T-helper 1 cell treated with Interleukin-12 subunit alpha and Interleukin-12 subunit beta and Interleukin-4 antibody, amounts not matched to agents 30 ng/mL and 1 ng/mL, for 36 hours (primary cell): ENCODE measurements around the gene FRMD4B. TPM values are rescaled to one million over a fixed set of nuclear protein-coding genes. Genes with fewer than 3 reads are reported as not detected.

Experiments used
- intact Hi-C: fragments of 100-400 bp; cut with micrococcal nuclease; formaldehyde crosslinking; loops from one replicate; pipeline ENCODE4 v1.15.1; 2024
- total RNA-seq: library from RNA; stranded (reverse); gene quantifications from 2 replicates; pipeline ENCODE4 v1.2.3, GENCODE V29; 2022

Gene FRMD4B
- total RNA-seq, 1 donor from 2014 or later: 49.0 TPM

DNA sequence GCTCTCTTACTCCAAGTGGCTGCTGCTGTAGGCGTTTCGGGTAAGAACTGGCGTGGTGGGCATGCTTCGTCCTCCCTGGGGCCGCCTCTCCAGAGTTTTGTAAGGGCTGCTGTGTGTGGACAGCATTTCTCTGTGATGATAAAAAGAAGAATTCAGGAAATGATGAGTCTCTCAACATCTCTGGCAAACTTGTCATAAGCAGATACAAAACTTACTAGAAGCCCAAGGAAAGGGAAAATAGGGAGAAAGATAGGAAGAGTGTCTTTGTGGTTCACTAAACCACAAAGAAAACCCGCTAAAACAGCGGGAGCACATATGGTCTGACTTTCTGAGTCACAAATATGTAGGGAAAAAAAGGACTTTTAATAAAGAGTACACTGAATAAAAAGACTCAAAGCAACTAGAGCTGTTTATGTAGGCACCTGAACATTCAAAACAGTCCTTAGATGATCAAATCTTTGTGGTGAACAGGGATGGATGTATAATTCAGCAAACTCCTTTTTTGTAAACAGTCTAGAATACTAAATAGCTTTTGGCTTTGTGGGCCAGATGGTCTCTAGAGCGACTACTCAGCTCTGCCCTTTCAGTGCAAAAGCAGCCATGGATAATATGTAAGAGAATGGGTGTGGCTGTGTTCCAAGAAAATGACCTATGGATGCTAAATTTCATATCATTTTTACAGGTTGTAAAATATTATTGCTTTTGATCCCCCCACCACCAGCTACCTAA lies 203.1 kb downstream of the FRMD4B start:
- intact Hi-C loops: no loop called here

DNA sequence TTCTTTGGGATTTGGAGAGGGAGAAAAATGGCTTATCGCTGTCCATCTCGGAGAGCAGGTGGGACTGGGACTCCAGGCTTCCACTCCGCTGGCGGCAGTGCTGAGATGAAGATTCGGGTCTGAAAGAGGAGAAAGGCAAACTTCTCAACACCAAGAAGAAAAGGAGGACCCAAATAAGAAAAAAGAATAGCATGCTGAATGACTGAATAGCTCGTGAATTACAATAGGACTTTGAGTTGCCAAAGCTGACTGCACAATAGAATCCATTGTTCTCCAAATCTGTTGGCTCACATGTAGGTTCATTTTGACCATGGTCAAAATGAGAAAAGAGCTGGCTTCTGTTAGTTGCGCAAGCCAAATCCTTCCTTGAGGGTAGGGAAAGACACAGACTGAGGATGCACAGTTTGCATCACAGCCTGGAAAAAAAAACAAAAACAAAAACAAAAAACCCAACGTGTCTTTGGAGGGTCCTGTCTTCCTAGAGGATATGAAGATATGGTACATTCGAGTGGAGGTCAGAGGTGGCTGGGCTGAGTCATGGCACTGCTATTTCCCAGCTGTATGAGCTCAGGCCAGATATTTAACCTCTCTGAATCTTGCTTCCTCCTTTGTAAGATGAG lies 204.2 kb downstream of the FRMD4B start:
- intact Hi-C loops: no loop called here

GRCh38 chr3:69180869-69181591 lies 204.9 kb downstream of the FRMD4B start:
- intact Hi-C loops: no loop called here

GRCh38 chr3:69179740-69180372 lies 206.0 kb downstream of the FRMD4B start:
- intact Hi-C loops: loop anchor here (2.0 to 5.0 kb wide), 2 partner anchors 19 to 138 kb away; no protein-coding TSS in a partner anchor

DNA sequence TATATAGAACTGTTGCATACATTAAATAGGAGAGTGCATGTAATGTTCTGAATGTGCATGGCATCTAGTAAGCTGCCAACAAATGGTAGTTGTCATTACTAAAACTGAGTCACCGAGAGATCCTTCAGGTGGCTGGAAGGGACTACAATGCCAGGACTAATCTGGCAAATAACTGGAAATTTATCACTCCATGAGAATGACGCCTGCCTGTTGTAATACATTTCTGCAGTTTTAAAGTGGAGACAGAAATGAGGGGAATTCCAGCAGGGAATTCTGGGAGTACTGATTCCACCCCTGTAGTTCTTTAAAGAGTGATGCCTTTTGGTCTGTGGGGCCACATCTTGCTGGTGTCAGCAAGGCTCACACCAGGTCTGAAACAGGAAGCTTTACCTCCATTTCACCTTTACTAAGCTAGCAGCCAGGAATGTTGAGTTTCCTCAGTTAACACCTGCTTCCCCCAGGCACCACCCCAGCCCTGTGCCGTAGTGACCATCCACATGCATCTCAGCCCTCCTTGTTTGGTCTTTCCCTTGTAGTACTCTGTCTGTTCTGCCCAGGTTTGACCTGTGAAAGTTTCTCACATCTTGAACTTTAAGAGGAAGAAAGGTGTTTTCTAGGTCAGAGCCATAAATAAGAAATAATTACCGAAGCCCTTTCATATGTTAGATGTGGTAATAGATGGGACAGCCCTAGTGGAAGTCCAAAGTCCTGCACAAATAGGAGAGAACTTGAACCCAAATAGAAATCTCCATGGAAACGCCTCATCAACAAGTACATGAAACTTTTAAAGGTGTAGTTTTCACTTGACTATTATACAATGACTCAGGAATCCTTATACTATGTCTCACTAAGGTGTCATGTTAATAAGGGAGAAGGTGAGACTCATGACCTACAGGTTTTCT lies 206.8 kb downstream of the FRMD4B start:
- intact Hi-C loops: loop anchor here (2.0 to 5.0 kb wide), 2 partner anchors 20 to 137 kb away; no protein-coding TSS in a partner anchor

DNA sequence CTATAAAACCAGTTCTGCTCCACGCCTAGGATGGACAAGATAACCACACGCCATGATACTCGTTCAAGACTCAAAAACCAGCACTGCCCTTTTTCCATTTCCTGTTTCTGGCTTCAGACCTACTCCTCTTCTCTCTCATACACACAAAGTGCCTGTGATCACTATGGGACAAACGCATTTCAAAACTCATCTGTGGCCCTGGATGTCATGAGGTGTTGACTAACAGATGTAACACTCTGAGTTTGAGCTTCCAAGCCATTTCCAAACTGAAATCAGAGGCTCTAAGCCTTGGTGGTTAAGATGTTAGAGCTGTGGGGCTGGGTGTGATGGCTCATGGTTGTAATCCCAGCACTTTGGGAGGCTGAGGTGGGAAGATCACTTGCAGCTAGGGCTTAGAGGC lies 207.8 kb downstream of the FRMD4B start:
- intact Hi-C loops: loop anchor here (2.0 to 5.0 kb wide), 2 partner anchors 21 to 136 kb away; no protein-coding TSS in a partner anchor

DNA sequence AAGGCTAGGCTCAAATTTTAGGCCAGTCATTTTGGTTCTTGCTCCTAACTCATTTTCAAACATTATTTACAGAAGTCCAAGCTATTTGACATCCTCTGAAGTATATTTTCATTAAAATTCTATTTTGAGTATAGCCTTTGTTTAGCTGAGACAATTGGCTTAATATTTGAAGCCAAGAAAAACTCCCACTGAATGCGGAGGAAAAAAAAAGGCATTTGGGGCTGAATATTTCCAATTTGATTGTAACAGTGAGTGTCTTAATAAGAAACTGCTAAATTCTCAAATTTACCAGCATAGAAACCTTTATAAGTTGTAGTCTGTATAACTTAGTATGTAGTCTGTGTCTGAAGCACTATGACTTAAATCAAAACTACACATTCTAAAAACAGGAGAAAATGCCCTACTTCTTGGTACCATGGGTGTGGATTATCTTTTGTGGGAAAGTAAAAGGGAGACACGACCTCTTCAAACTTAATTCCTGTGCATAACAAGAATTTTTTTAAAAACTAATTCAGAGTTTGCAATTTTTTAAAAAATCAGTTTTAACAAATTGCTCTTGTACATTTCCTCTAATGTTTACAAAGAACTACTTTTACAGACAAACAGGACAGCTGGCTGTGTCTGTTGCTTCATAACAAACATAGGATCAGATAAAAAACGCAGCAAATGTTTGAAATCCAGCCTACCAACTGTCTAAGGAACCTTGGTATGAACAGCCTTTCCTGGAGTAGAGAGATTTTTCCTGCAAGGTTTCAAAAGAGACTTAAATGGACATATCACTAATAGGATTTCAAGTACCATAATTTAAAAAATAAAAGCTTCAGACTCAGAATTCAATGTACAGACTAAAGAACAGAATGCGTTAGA lies 210.8 kb downstream of the FRMD4B start:
- intact Hi-C loops: loop anchor here (5.0 kb wide), 1 partner anchor 133 kb away; no protein-coding TSS in a partner anchor

DNA sequence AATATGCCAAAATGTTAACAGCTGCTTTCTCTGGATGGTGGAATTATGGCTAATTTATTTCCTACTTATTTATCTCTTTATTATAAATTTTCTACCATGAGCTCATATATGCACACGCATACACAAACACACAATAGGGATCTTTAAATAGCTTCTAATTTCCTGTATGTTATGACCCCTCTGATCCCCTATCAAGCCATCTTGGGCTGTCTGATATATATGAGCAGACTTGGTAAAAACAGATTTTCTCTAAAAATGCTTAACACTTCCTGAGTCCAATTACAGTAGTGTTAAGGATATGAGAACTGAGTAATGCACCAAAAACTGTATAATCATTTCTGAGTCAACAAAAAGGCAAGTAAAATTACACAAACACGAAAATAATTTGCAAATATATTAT lies 211.4 kb downstream of the FRMD4B start:
- intact Hi-C loops: no loop called here

- intact Hi-C loops: no loop called here
Measured at GRCh38 chr3:69172058-69172457, 213.8 kb downstream of the FRMD4B start.

- intact Hi-C loops: no loop called here
Measured at GRCh38 chr3:69166446-69166845, 219.4 kb downstream of the FRMD4B start.

- intact Hi-C loops: no loop called here
Measured at GRCh38 chr3:69165744-69166143, 220.1 kb downstream of the FRMD4B start.

GRCh38 chr3:69164296-69164695 lies 221.6 kb downstream of the FRMD4B start:
- intact Hi-C loops: no loop called here

DNA sequence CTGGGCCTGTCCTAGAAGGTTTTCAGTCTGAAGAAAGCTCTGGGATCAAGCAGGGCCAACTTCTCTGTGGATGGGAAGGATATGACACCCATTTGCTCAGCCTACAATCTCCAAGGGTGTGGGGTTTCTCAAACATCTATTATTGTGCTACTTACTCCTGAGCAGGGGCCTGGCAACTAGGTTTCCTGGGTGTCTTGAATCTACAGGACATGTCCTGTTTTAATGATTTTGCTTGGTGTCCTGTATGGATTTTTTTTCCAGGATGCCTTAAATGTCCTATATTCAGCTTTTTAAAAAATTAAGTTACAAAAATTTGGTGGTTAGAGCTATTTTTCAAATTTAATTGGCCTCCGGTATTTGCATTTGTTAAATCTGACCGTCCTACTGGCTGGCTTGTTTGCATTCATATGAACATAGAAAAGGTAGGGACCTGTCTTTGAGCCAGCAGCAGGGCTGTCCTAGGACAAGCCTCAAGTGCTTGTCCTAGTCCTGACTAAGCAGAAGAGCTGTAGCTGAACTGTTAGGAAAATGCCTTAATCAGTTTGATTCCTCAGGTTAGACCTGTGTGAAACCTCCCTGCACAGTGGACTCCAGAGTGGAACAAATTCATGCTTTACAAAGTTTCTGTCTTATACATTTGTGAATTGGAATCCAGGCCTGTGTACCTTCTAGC lies 223.4 kb downstream of the FRMD4B start:
- intact Hi-C loops: no loop called here

- intact Hi-C loops: loop anchor here (1.0 kb wide), 8 partner anchors 38 to 510 kb away; no protein-coding TSS in a partner anchor
Measured at GRCh38 chr3:69161587-69162307, 224.1 kb downstream of the FRMD4B start.

DNA sequence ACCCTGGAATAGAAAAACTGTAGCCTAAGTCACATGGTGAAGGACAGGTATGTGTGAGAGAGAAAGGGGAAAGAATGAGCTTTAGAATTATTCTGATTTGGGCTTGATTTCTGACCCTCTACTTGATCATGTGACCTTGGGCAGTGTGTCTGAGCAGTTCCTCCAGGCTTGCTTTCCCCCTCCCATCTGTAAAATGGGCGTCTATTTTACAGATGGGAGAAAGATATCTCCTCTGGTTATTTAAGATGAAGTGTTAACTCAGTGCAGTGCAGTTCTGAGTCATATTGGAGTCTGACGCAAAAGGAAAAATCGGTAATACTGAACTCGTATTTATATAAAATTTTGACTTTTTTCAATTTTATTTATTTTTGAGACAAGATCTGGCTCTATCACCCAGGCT lies 225.4 kb downstream of the FRMD4B start:
- intact Hi-C loops: no loop called here

DNA sequence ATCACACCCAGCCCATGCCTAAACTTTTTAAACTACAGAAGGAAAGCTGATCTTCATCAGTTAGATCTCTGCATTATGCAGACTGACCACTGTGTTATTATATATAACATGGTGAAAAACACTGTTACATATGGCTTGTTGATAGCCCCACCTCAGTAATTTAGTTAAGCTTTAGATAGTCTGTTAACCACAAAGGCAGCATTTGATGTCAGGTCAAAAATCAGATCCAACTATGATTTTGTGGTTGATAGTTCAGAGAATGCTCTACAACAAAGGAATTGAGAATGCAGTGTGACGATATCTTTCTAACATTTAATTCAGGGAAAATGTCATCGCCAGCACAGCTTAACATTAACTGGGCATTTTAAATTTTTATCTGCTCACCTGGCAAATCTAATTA lies 225.8 kb downstream of the FRMD4B start:
- intact Hi-C loops: no loop called here

GRCh38 chr3:69149586-69149985 lies 236.3 kb downstream of the FRMD4B start:
- intact Hi-C loops: no loop called here

DNA sequence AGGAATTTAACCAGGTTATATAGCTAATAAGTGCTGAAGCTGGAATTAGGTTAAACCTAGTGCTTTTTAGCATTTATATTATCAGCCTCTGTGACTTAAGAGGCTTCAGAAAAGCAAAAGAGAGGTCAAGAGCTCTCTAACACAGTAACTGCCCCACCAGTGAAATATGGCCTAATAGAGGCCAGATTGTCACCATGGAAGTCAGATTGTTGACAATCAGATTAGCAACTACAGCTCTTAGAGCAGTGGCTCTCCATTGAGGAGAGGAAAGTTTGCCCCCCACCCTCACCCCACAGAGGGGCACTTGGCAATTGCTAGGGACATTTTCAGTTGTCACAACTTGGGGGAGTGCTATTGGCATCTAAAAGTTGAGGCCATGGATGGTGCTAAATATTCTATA lies 240.2 kb downstream of the FRMD4B start:
- intact Hi-C loops: no loop called here
